Tibial nerve (tissue), 4 donors: ENCODE results near the gene NEAT1. TPM values are rescaled to one million over a fixed set of nuclear protein-coding genes. Genes with fewer than 3 reads are reported as not detected.
"Not testable (repeated sequence)": the region's sequence is repeated elsewhere in the genome, so short reads cannot be mapped to it uniquely, and the experiment has no call there.

Source experiments
- DNase-seq, 2 donors: peaks; one replicate each; pipeline ENCODE4 v3.0.0-alpha.2; 2019; ENCODE audit warnings: low spot score in 2 of 2
- H3K27ac ChIP-seq, 4 donors: fragments of 200-600 bp; sonication (generic) in 3 of 4; one replicate each; pipeline ENCODE4 v1.5.1; 2017 to 2019; ENCODE audit warnings: mild to moderate bottlenecking in 1 of 4
- H3K27me3 ChIP-seq, 2 donors: fragments of 200-600 bp; sonication (generic) in 1 of 2; one replicate each; pipeline versions ENCODE4 v1.5.1 to v1.6.0; 2017 to 2019
- H3K36me3 ChIP-seq, 3 donors: fragments of 200-600 bp; sonication (generic); one replicate each; pipeline ENCODE4 v1.5.1; 2018 to 2019
- H3K4me1 ChIP-seq, 4 donors: fragments of 200-600 bp; sonication (generic) in 3 of 4; one replicate each; pipeline ENCODE4 v1.5.1; 2017 to 2019
- H3K4me3 ChIP-seq, 4 donors: fragments of 200-600 bp; sonication (generic) in 3 of 4; one replicate each; pipeline ENCODE4 v1.5.1; 2017 to 2019; ENCODE audit warnings: mild to moderate bottlenecking in 1 of 4, moderate library complexity in 1 of 4
- H3K9me3 ChIP-seq, 4 donors: fragments of 200-600 bp; sonication (generic) in 3 of 4; one replicate each; pipeline ENCODE4 v1.5.1; 2017 to 2019
- CTCF ChIP-seq, 5 experiments: fragments of 200-600 bp in 3 of 5; fragments of 450-650 bp in 2 of 5; sonication (generic) in 3 of 5; IDR thresholded peaks; one replicate each; pipeline ENCODE4 v1.5.1; 2016 to 2019; ENCODE audit warnings: antibody characterized with exemption in 5 of 5, mild to moderate bottlenecking in 3 of 5, moderate library complexity in 2 of 5
- EP300 ChIP-seq, 2 donors: sonication (generic); formaldehyde crosslinking; IDR thresholded peaks; one replicate each; pipeline ENCODE4 v1.6.1; 2017; ENCODE audit warnings: antibody characterized with exemption in 2 of 2, mild to moderate bottlenecking in 1 of 2
- POLR2A ChIP-seq, 2 donors: fragments of 450-650 bp; IDR thresholded peaks; one replicate each; pipeline ENCODE4 v1.6.1; 2017; ENCODE audit warnings: antibody characterized with exemption in 2 of 2, mild to moderate bottlenecking in 2 of 2, moderate library complexity in 2 of 2
- WGBS, 2 donors: methylation state at CpG; one replicate each; pipeline ENCODE4 v1.1.5; 2018; 5-methylcytosine and 5-hydroxymethylcytosine counted together
- total RNA-seq, 4 donors: library from RNA; depleted of rRNA; stranded (reverse); fragments of >200 nt; gene quantifications; one replicate each; pipeline ENCODE4 v1.1.0, GENCODE V29; 2016

The NEAT1 gene
- total RNA-seq, 4 donors from 2014 or later, result 427 to 571 (median 461) TPM

- Histone ChIP-seq H3K4me3 (no peak overlapping the region), H3K36me3 (peaks cover 0 to 80% (median 5%) of the 10 kb centered on the region in 3 donors), H3K9me3 (no peaks in the 10 kb centered on the region), H3K27ac (peak overlapping the region in 2 of 4 donors; percentile 74 to 79), H3K4me1 (peaks cover 0 to 58% (median 30%) of the 10 kb centered on the region in 4 donors), H3K27me3 (no peaks in the 10 kb centered on the region)
- TF ChIP-seq POLR2A (IDR thresholded peaks at IDR 0.05) (peak in 1 of 2 donors; percentile 22), EP300 (IDR thresholded peaks at IDR 0.05) (no peak), CTCF (IDR thresholded peaks at IDR 0.05) (no peak)
- WGBS, 2 donors, result 68 to 71% methylated on average over 10 of the region's 11 CpGs
- DNase-seq, result peak in 1 of 2 donors; percentile 17
Observed at GRCh38 chr11:65445604-65446445, 23.2 kb downstream of the NEAT1 start.

- no peaks in the 10 kb centered on the region for H3K27me3 ChIP-seq
- peak; percentile 36 to 55 for DNase-seq
- H3K9me3 ChIP-seq, result no peaks in the 10 kb centered on the region
- no peak for TF ChIP-seq POLR2A (IDR thresholded peaks at IDR 0.05)
- TF ChIP-seq EP300 (IDR thresholded peaks at IDR 0.05), result peak in 1 of 2 donors; percentile 3
- 73 to 82% methylated on average over 7 to 11 of the region's 11 CpGs for WGBS, 2 donors
- peaks cover 0 to 72% (median 5%) of the 10 kb centered on the region in 3 donors for H3K36me3 ChIP-seq
- peaks cover 0 to 50% (median 22%) of the 10 kb centered on the region in 4 donors for H3K4me1 ChIP-seq
- peak overlapping the region in 2 of 4 donors; percentile 74 to 79 for H3K27ac ChIP-seq
- no peak overlapping the region for H3K4me3 ChIP-seq
Observed at GRCh38 chr11:65446446-65447277, 24.1 kb downstream of the NEAT1 start.

GRCh38 chr11:65448074-65448417 lies 25.4 kb downstream of the NEAT1 start:
- Histone ChIP-seq H3K9me3 (no peaks in the 10 kb centered on the region), H3K27me3 (no peaks in the 10 kb centered on the region), H3K36me3 (peaks cover 0 to 58% (median 5%) of the 10 kb centered on the region in 3 donors), H3K27ac (peak overlapping the region in 2 of 4 donors; percentile 1 to 43), H3K4me1 (peaks cover 0 to 44% (median 13%) of the 10 kb centered on the region in 4 donors), H3K4me3 (no peak overlapping the region)
- TF ChIP-seq CTCF (IDR thresholded peaks at IDR 0.05), result no peak
- no peak for TF ChIP-seq EP300 (IDR thresholded peaks at IDR 0.05)
- TF ChIP-seq POLR2A (IDR thresholded peaks at IDR 0.05), result no peak
- no peak for DNase-seq
- 89 to 90% methylated on average over 2 of the region's 2 CpGs for WGBS, 2 donors

- TF ChIP-seq CTCF (IDR thresholded peaks at IDR 0.05), result no peak
- no peak for TF ChIP-seq EP300 (IDR thresholded peaks at IDR 0.05)
- Histone ChIP-seq H3K9me3 (no peaks in the 10 kb centered on the region), H3K27me3 (no peaks in the 10 kb centered on the region), H3K36me3 (peaks cover 0 to 53% (median 5%) of the 10 kb centered on the region in 3 donors), H3K27ac (peak overlapping the region in 2 of 4 donors; percentile 11 to 43), H3K4me1 (peaks cover 0 to 44% (median 10%) of the 10 kb centered on the region in 4 donors), H3K4me3 (no peak overlapping the region)
- peak in 1 of 2 donors; percentile 10 for DNase-seq
- WGBS, 2 donors, result 64 to 72% methylated on average over 3 of the region's 3 CpGs
Observed at GRCh38 chr11:65448418-65449105, 26.0 kb downstream of the NEAT1 start.

- H3K9me3 ChIP-seq, H3K27me3 ChIP-seq, H3K4me3 ChIP-seq, H3K27ac ChIP-seq: not testable (repeated sequence)
- peak in 1 of 2 donors; percentile 4 for DNase-seq
- peaks cover 0 to 41% (median 14%) of the 10 kb centered on the region in 4 donors for H3K4me1 ChIP-seq
- WGBS, 2 donors, result 100% methylated on average over 1 of the region's 30 CpGs; no CpG with 5 or more reads in 1 of the 2 donors
- H3K36me3 ChIP-seq, result peaks cover 0 to 25% (median 0%) of the 10 kb centered on the region in 3 donors
Observed at GRCh38 chr11:65451301-65451700, 28.7 kb downstream of the NEAT1 start.

- DNase-seq, H3K4me3 ChIP-seq, H3K27me3 ChIP-seq, H3K9me3 ChIP-seq: not testable (repeated sequence)
- H3K27ac ChIP-seq, result peak overlapping the region in 2 of 4 donors; percentile 85 to 91
- H3K36me3 ChIP-seq, result peaks cover 0 to 16% (median 0%) of the 10 kb centered on the region in 3 donors
- WGBS, 2 donors, result 19 to 38% methylated on average over 3 of the region's 3 CpGs
- H3K4me1 ChIP-seq, result peaks cover 0 to 40% (median 14%) of the 10 kb centered on the region in 4 donors
Observed at GRCh38 chr11:65452259-65452658, 29.7 kb downstream of the NEAT1 start.
